Measurements from ENCODE around the gene ENTREP3.
"Not testable (repeated sequence)": the region's sequence is repeated elsewhere in the genome, so short reads cannot be mapped to it uniquely, and the experiment has no call there.

The ENTREP3 gene

DNA sequence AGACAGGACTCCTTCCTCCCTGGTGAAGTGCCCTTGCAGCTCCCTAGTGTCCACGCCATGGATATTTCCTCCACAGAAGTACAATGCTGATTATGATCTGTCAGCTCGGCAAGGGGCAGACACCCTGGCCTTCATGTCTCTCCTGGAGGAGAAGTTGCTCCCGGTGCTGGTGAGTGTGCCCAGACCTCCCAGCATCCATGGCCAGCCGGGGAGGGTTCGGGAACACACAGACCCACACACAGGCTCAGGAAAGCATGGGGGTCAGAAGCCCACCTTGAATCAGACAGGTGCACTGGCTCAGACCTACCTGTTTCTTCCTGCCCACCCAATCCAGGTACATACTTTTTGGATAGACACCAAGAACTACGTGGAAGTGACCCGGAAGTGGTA, 43.2 kb downstream of the ENTREP3 start:
- not testable (repeated sequence) for H3K27ac ChIP-seq (replicated peaks); H3K4me3 ChIP-seq (replicated peaks; ENCODE audit: insufficient read depth, low read length); H3K27me3 ChIP-seq (ENCODE audit: insufficient read depth, poor library complexity, severe bottlenecking); DNase-seq (ENCODE audit: low read depth in 1 of 2, low spot score in 1 of 2)

DNA sequence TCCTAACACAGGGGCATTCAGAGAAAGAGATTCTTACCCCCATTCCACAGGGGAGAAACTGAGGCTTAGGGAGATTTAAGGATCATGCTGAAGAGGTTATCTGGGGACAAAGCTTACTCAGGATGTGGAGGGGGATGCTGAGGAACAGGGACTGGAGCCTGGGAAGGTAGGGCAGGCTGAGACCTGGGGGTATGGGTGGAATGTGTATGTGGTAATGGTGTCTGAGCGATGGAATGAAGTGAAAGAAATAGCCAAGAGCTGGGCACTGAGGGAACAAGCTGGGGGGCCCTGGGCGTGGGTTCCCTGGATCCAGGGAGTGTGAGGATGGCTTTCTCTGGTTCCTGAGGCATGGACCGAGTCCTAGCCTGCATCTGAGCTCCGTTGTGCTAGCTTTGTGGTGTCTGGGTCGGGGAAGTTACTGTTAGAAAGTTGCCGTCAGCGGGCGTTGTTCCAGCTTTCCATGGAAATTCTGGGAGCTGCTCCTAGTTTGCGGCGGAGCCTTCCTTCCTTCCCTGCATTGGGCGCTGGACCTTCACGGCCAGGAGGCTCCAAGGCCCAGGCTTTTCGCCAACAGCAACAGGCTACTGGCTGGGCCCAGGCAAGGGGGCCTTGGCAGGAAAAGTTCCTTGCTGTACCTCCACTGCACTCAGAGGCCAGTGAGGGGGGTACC, 43.8 kb downstream of the ENTREP3 start:
- H3K27me3 ChIP-seq (ENCODE audit: insufficient read depth, poor library complexity, severe bottlenecking); DNase-seq (ENCODE audit: low read depth in 1 of 2, low spot score in 1 of 2); H3K4me3 ChIP-seq (replicated peaks; ENCODE audit: insufficient read depth, low read length): not testable (repeated sequence)
- peak overlapping the region; percentile 99; the same call in 1 of the 2 replicates for H3K27ac ChIP-seq (replicated peaks)

DNA sequence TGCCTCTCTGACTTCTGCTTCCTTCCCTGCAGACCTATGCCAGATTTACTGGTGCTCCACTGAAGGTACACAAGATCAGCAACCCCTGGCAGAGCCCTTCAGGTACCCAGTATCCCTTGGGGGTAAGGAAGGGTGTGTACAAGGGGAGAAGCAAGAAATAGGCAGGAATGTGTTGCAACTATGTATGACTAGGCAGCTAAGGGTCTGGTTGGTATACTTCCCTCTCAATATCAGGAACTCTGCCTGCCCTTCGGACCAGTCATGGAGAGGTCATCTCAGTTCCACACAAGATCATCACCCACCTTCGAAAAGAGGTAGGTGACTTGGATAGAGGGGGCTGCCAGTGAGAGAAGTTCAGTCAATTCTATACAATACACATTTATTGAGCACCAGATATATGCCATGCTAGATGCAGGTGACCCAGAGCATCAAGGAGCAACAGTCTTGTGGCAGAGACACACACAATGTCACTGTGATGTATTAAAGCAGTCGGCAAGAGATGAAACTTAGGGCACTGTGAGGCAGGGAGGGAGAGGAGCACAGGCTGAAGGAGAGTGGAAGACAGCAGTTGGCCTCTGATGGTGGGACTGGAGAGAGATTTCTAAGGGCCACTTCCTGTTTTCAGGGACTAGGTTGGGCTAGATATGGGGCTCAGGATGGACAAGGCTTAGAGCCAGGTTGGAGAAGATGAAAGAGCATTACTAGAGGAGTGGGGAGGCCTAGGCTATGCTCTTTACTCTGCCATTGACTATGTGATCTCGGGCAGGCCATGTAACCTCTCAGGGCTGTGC, 44.8 kb downstream of the ENTREP3 start:
- Histone ChIP-seq H3K4me3 (replicated peaks; ENCODE audit: insufficient read depth, low read length) (no peak overlapping the region; the same call in 1 of the 2 replicates), H3K27ac (replicated peaks) (peak overlapping the region; percentile 99), H3K27me3 (ENCODE audit: insufficient read depth, poor library complexity, severe bottlenecking) (no peaks in the 10 kb centered on the region)
- peak; percentile 63 for TF ChIP-seq SPI1 (IDR thresholded peaks at IDR 0.05; ENCODE audit: borderline replicate concordance, low read depth)
- TF ChIP-seq GABPA (IDR thresholded peaks at IDR 0.05; ENCODE audit: low read depth): no peak
- peak; percentile 68 to 73 for DNase-seq (ENCODE audit: low read depth in 1 of 2, low spot score in 1 of 2)

DNA sequence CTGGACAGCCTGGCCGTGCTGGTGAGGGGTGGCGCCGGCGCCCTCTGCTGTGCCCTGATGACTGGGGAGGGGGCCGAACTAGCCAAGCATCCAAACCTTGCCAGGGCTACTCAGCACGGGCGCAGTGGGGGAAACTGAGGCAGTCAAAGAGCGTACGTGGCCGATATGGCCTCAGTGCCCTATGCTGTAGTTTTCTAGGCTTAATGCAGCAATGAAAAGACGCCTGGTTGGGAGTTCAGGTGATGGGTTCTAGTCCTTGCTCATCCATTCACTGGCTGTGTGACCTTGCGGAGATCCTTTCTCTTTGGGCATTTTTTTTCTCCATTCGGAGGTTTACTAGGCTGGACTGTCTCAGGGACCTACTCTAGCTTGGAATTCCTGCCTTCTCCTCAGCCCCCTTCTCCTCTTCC, 46.0 kb downstream of the ENTREP3 start:
- Histone ChIP-seq H3K27me3 (ENCODE audit: insufficient read depth, poor library complexity, severe bottlenecking) (no peaks in the 10 kb centered on the region), H3K27ac (replicated peaks) (peak overlapping the region; percentile 99), H3K4me3 (replicated peaks; ENCODE audit: insufficient read depth, low read length) (peak overlapping the region; percentile 99)
- TF ChIP-seq, protein P1, sequence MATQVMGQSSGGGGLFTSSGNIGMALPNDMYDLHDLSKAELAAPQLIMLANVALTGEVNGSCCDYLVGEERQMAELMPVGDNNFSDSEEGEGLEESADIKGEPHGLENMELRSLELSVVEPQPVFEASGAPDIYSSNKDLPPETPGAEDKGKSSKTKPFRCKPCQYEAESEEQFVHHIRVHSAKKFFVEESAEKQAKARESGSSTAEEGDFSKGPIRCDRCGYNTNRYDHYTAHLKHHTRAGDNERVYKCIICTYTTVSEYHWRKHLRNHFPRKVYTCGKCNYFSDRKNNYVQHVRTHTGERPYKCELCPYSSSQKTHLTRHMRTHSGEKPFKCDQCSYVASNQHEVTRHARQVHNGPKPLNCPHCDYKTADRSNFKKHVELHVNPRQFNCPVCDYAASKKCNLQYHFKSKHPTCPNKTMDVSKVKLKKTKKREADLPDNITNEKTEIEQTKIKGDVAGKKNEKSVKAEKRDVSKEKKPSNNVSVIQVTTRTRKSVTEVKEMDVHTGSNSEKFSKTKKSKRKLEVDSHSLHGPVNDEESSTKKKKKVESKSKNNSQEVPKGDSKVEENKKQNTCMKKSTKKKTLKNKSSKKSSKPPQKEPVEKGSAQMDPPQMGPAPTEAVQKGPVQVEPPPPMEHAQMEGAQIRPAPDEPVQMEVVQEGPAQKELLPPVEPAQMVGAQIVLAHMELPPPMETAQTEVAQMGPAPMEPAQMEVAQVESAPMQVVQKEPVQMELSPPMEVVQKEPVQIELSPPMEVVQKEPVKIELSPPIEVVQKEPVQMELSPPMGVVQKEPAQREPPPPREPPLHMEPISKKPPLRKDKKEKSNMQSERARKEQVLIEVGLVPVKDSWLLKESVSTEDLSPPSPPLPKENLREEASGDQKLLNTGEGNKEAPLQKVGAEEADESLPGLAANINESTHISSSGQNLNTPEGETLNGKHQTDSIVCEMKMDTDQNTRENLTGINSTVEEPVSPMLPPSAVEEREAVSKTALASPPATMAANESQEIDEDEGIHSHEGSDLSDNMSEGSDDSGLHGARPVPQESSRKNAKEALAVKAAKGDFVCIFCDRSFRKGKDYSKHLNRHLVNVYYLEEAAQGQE (IDR thresholded peaks at IDR 0.05; ENCODE audit: insufficient replicate concordance, low read depth): peak; percentile 7
- TF ChIP-seq POLR2AphosphoS5 (IDR thresholded peaks at IDR 0.05; ENCODE audit: low read depth): no peak
- DNase-seq (ENCODE audit: low read depth in 1 of 2, low spot score in 1 of 2): no peak

- peak; percentile 75; the same call in 1 of the 2 replicates for TF ChIP-seq POLR2AphosphoS5 (IDR thresholded peaks at IDR 0.05; ENCODE audit: low read depth)
- TF ChIP-seq SPI1 (IDR thresholded peaks at IDR 0.05; ENCODE audit: borderline replicate concordance, low read depth): no peak
- TF ChIP-seq, protein P1 (IDR thresholded peaks at IDR 0.05; ENCODE audit: insufficient replicate concordance, low read depth): peak; percentile 27
- no peak for TF ChIP-seq CTCF (IDR thresholded peaks at IDR 0.05; ENCODE audit: insufficient read depth, low read length)
- TF ChIP-seq GABPA (IDR thresholded peaks at IDR 0.05; ENCODE audit: low read depth): peak; percentile 70
- peak within 1 kb of the TSS; percentile 99 for H3K27ac ChIP-seq (replicated peaks)
- H3K27me3 ChIP-seq (ENCODE audit: insufficient read depth, poor library complexity, severe bottlenecking): no peaks in the 10 kb centered on the region
- peak; percentile 76 to 82 for DNase-seq (ENCODE audit: low read depth in 1 of 2, low spot score in 1 of 2)
- peak within 1 kb of the TSS; percentile 99 for H3K4me3 ChIP-seq (replicated peaks; ENCODE audit: insufficient read depth, low read length)
These were observed 46.6 kb downstream of the ENTREP3 start, which contains the start of gene MTX1 for GRCh38 chr1:155208541-155209311. MTX1 (plus strand) TSS chr1:155208695; CDS start chr1:155208805, 110 bp downstream.
